Measurements from ENCODE around the gene LRRTM4. TPM values are rescaled to one million over a fixed set of nuclear protein-coding genes. Genes with fewer than 3 reads are reported as not detected.

LRRTM4 gene
- total RNA-seq, 3 donors from 2014 or later (not counting 1 experiment from before 2014, with no cell fraction given), result not detected

- Histone ChIP-seq H3K36me3 (ENCODE audit: control insufficient read depth, insufficient read depth, low read length) (no peaks in the 10 kb centered on the region), H3K9me3 (ENCODE audit: control insufficient read depth, insufficient read depth, low read length) (no peaks in the 10 kb centered on the region), H3K27me3 (ENCODE audit: control insufficient read depth, insufficient read depth, low read length) (no peaks in the 10 kb centered on the region), H3K27ac (ENCODE audit: low read length) (no peak overlapping the region), H3K4me1 (ENCODE audit: control insufficient read depth, insufficient read depth, low read length) (no peaks in the 10 kb centered on the region), H3K4me3 (ENCODE audit: low read length) (no peak overlapping the region)
- Mint-ChIP-seq H3K27me3 (ENCODE audit: low read depth in 2 of 2) (no peaks in the 10 kb centered on the region), H3K4me1 (no peaks in the 10 kb centered on the region), H3K36me3 (no peaks in the 10 kb centered on the region), H3K4me3 (no peak overlapping the region), H3K27ac (no peak overlapping the region), H3K9me3 (peaks cover 6 to 9% of the 10 kb centered on the region in 2 donors)
- 55% methylated on average over 3 of the region's 3 CpGs for WGBS (ENCODE audit: insufficient coverage)
- ATAC-seq (no peak), DNase-seq (no peak)
- TF ChIP-seq CTCF (IDR thresholded peaks at IDR 0.05), result no peak
- intact Hi-C loops (cut with micrococcal nuclease), result no loop called here
Measured at GRCh38 chr2:76980067-76980787, 541.9 kb downstream of the LRRTM4 start.

- no peaks in the 10 kb centered on the region for H3K4me1 ChIP-seq (ENCODE audit: control insufficient read depth, insufficient read depth, low read length)
- ATAC-seq (no peak), DNase-seq (no peak)
- Mint-ChIP-seq H3K4me3 (no peak overlapping the region), H3K36me3 (no peaks in the 10 kb centered on the region), H3K27ac (no peak overlapping the region), H3K4me1 (no peaks in the 10 kb centered on the region), H3K9me3 (peaks cover 6% of the 10 kb centered on the region in 2 donors), H3K27me3 (ENCODE audit: low read depth in 2 of 2) (no peaks in the 10 kb centered on the region)
- intact Hi-C loops (cut with micrococcal nuclease), result no loop called here
- H3K36me3 ChIP-seq (ENCODE audit: control insufficient read depth, insufficient read depth, low read length), result no peaks in the 10 kb centered on the region
- H3K4me3 ChIP-seq (ENCODE audit: low read length), result no peak overlapping the region
- H3K9me3 ChIP-seq (ENCODE audit: control insufficient read depth, insufficient read depth, low read length), result no peaks in the 10 kb centered on the region
- WGBS (ENCODE audit: insufficient coverage), result 69% methylated on average over 3 of the region's 3 CpGs
- no peak for TF ChIP-seq CTCF (IDR thresholded peaks at IDR 0.05)
- no peak overlapping the region for H3K27ac ChIP-seq (ENCODE audit: low read length)
- no peaks in the 10 kb centered on the region for H3K27me3 ChIP-seq (ENCODE audit: control insufficient read depth, insufficient read depth, low read length)
Measured at GRCh38 chr2:76977846-76978727, 544.1 kb downstream of the LRRTM4 start.

GRCh38 chr2:76975752-76976151 lies 546.4 kb downstream of the LRRTM4 start:
- ATAC-seq (no peak), DNase-seq (no peak)
- H3K27me3 ChIP-seq (ENCODE audit: control insufficient read depth, insufficient read depth, low read length), result no peaks in the 10 kb centered on the region
- H3K27ac ChIP-seq (ENCODE audit: low read length), result no peak overlapping the region
- H3K27ac Mint-ChIP-seq, result no peak overlapping the region
- H3K4me1 ChIP-seq (ENCODE audit: control insufficient read depth, insufficient read depth, low read length), result no peaks in the 10 kb centered on the region
- H3K4me3 Mint-ChIP-seq, result no peak overlapping the region
- H3K36me3 Mint-ChIP-seq, result no peaks in the 10 kb centered on the region
- H3K4me3 ChIP-seq (ENCODE audit: low read length), result no peak overlapping the region
- peaks cover 6% of the 10 kb centered on the region for H3K9me3 ChIP-seq (ENCODE audit: control insufficient read depth, insufficient read depth, low read length)
- no peaks in the 10 kb centered on the region for H3K4me1 Mint-ChIP-seq
- peaks cover 3 to 6% of the 10 kb centered on the region in 2 donors for H3K9me3 Mint-ChIP-seq
- intact Hi-C loops (cut with micrococcal nuclease), result no loop called here
- no peaks in the 10 kb centered on the region for H3K36me3 ChIP-seq (ENCODE audit: control insufficient read depth, insufficient read depth, low read length)
- TF ChIP-seq CTCF (IDR thresholded peaks at IDR 0.05), result no peak
- no peaks in the 10 kb centered on the region for H3K27me3 Mint-ChIP-seq (ENCODE audit: low read depth in 2 of 2)

Data from natural killer cell (primary cell).